HG03521 (cell line): ENCODE results near the gene ARHGEF17.

Experiments used
- ATAC-seq: cut with Tn5 transposase; IDR thresholded peaks from one replicate; pipeline ENCODE4 v1.9.1; 2021; ENCODE audit warnings: mild to moderate bottlenecking, moderate library complexity; ENCODE audit not compliant: unreplicated experiment

The ARHGEF17 gene

DNA sequence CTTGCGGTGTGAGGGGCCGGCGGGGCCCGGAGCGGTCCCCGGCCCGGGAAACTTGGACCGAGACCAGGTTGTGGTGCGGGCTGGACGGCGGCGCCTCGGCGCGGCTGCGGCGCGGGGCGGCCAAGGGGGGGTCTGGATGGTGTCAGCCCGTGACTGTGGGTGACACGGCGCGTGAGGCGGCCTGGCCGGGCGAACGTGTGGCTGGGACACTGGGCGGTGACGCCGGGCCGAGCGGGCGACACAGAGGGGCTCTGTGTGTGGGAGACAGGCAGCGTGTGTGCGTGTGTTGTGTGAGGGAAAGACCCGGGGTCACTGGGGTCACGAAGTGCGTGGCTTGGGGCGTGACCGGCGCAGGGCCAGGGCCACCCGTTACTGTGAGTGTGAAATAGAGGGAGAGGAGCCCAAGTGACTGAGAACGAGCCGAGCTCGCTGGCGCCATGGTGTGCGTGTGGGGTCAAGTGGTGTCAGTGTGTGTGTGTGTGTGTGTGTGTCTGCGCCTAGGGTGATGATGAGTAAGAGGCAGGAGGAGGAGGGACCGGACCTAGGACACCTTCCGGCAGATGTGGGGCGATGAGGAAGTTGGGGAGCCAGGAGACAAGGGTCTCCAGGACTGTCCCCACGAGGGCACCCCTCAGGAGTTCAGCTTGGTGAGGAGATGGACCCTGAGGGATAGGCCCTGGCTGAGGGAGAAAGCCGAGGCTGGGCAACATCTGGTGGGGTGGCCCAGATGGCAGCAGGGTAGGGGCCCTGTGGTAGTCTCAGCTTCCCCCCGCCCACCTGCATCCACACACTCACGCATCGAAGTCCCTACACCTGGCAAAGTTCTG, 68.9 kb downstream of the ARHGEF17 start:
- ATAC-seq: peak; percentile 21

DNA sequence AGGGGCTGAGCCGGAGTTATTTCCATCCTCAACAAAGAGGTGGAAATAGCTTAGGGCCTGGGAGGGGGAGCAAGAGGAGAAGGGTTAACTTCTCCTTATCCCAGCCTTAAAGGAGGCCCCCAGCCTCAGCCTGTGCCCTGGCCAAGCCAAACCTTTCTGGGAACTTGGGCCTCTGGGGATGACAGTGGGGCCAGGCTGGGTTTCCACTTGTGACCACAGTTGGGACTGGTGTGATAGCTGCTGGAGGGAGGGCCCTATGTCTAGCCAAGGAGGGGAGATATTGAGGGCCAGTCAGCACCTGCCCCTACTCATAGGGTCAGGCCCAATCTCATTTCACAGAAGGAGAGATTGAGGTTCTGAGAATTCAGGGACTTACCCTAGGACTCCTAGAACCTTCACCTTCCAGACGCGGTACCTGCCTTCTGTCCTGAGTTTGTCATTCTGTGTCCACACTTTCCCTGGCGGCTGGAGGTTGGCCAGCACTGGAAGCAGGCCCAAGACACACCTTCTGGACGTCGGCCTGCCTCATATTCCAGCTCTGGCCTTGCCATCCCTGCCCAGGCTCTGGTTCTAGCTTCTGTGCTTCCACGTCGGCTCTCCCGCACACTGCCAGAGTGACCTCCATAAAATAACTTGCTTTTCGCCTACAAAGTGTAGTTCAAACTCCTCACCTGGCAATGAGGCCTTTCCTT, 71.3 kb downstream of the ARHGEF17 start:
- ATAC-seq: no peak

- no peak for ATAC-seq
These were observed 72.3 kb downstream of the ARHGEF17 start for GRCh38 chr11:73380331-73380730.

- ATAC-seq: no peak
These were observed 72.9 kb downstream of the ARHGEF17 start for GRCh38 chr11:73380897-73381410.

DNA sequence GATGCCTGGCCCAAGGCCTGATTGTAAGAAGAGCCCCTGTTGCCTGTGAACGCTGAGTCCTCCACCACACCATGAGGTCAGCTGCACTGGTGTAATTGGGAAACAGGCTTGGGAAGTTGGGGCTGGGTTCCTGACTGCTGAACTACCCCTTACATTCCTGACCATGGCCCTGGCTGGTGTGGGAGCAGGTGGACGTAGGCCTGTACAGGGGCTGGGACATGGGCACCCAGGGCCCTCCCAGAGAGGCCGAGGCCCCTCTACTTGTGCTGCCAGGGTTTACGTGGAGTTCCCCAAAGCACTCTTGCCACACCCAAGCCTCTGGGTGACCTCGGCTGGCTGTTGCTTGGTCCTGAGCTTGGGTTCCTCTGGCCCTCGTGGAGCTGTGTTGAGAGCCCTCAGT, 73.5 kb downstream of the ARHGEF17 start:
- ATAC-seq: no peak

DNA sequence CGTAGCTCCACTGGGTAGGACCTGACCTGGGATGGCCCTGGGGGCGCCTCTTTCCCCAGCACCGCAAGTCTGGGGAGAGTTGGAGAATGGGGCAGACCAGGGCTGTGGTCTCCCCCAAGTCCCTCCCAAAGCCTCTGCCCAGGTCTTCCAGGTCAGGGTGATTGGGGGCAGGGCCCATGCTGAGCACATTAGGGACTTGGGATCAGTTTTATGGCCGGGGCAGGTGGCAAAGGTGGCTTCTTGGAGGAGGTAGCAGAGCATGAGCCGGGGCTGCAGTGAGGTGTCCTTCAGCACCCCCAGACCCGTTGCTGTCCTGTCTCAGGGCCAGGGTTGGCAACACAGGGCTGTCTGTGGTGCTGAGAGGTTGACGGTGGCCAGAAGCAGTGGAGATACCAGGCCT, 74.1 kb downstream of the ARHGEF17 start:
- no peak for ATAC-seq

DNA sequence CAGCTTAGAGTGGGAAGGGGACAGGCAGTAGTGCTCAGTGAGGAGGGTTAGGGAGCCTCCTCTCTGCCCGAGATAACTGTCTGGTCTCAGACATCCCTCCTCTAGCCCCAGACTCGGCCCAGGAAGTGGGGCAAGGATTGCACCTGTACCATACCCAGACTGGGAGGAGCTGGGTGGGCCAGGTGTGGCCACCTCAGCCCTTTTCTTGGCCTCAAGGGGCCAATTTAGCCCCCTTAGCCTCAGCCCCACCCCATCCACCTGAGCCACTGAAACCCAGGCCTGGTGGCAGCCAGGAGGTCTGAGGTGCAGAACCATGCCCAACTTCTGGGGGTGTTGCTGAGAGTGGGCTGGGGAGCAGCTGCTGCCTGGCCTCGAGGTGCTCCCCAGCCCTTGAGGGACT, 74.7 kb downstream of the ARHGEF17 start:
- ATAC-seq: no peak

GRCh38 chr11:73383249-73384124, 75.4 kb downstream of the ARHGEF17 start:
- ATAC-seq: no peak

DNA sequence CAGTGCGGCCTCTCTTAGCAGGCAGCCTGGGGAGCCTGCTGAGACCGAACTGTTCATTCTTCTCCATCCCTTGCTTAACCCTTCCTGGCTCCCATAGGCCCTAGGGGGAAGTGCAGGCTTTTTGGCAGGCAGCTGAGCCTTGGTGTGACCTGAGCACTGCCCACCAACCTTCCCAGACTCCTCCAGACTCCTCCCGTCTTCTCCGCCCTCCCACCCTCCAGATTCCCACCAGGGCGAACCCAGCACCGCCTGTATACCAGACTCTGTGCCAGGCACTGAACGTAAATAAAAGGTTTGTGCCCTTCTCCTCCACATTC, 76.0 kb downstream of the ARHGEF17 start:
- ATAC-seq: no peak

DNA sequence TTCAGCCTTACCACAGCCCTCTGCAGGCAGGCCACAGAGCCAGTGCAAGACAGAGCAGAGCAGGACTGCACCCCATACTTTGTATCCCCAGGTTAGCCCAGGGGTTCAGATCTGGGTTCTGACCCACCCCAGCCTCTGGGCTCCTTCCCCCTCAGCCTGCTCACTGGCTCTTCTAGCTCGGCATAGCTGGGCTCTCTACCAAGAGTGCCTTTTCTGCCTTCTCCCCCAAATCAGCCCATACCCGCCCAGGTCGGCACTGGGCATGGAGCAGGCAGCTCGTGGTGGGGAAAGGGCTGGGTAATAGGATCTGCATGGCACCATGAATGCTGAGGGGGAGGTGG, 76.4 kb downstream of the ARHGEF17 start:
- ATAC-seq: no peak

DNA sequence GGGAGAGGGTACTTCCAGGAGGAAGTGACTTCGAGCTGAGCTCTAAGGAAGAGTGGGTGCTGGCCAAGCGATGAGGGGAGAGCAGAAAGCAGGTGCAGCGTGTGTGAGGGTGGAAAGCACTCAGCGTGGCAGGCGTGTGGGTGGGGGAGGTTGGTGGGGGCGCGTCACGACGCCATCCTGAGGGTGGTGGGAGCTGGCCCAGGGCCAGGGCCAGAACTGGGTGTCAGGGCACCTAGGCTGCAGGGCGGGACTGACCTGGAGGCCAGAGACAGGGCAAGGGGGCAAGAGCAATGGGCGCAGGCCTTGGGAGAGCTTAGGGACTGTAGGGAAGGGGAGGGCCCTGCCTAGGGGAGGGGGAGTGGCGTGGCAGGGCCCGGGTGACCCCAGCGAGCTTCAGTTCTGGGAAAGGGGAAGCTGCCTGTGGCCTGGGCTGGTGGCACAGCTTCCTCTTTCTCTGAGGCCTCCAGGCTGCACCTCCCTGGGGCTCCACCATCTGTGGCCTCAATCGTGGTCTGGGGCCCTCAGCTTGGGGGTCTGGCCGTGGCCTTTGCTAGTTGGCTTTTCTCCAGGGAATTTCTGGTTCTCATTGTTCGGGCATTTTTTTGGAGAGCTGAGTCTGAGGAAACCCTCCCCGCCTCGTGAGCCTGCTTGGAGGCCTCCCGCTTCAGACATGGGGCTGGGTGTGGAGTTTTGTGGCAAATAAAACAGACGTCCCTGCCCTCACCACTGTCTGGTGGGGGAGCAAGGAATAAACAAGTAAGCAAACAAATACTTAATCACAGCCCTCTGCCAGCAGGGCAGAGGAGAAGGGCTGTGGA, 77.0 kb downstream of the ARHGEF17 start:
- peak; percentile 42 for ATAC-seq

GRCh38 chr11:73386016-73386415, 77.9 kb downstream of the ARHGEF17 start:
- ATAC-seq: no peak

DNA sequence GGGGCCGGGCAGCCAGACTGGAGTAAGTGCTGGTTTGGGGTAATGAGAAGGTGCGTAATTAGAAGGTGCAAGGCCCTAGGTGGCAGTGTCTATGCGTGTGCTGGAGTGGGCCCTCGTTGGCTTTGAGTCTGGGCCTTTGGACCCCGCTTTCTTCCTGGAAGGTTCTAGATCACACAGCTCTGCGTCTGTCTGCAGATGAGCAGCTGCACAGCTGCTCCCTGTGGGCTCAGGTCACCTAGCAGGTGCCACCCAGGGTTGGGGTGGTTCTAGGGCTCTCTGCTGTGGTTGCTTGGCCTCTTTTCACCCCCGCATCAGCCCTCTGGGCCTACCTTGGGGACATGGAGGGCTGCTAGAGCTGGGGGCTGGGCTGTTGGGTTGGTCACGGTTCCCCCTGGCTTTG, 78.5 kb downstream of the ARHGEF17 start:
- no peak for ATAC-seq

DNA sequence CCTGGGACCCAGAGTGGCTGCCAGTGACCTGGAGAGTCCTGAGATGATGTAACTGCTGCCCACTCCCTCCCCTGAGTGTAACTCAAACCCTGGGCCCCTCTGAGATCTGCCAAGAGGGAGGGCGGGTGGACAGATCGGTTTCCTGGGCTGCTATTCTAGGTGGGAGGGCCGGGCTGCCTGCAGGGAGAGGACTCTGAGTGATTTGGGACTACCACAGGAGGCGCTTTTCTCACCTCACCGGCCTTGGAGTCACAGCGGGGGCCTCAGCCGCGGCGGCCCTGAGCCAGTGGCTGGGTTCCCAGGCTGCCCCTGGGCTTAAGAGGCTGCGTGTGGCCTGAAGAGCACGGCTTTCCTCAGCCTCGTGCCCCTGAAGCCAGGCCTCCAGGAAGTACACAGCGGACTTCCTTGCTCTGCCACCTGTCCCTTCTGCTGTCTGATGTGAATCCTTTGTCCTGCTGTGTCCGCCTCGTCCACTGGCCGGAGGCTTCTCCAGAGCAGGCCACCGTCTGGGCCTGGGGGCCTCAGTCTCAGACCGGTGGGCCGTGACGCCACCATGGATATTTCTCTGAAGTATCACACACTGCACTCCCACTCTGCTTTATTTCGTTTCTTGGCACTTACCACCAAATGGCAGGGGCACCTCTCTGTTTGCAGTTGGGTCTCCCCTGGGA, 79.7 kb downstream of the ARHGEF17 start:
- ATAC-seq: no peak

GRCh38 chr11:73388265-73389133, 80.4 kb downstream of the ARHGEF17 start:
- ATAC-seq: no peak

GRCh38 chr11:73389134-73389525, 81.1 kb downstream of the ARHGEF17 start:
- no peak for ATAC-seq

DNA sequence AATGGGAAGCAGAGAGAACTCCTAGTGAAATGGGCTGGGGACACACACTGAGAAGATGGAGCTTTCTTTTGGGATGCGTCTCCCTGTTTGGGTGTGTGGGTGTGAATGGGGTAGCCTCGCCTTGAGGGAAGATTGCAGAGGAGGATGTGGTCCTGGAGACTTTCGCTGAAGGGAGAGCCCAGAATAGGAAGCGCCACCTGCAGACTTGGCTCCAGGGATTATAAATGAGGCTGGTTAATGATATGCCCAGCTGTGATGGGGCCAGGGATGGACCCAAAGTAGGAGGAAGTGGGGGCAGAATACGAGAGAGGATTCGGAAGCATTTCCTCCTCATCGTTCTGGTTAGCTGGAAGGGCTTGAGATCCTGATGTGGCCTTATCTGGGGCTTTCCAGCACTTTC, 81.8 kb downstream of the ARHGEF17 start:
- no peak for ATAC-seq

DNA sequence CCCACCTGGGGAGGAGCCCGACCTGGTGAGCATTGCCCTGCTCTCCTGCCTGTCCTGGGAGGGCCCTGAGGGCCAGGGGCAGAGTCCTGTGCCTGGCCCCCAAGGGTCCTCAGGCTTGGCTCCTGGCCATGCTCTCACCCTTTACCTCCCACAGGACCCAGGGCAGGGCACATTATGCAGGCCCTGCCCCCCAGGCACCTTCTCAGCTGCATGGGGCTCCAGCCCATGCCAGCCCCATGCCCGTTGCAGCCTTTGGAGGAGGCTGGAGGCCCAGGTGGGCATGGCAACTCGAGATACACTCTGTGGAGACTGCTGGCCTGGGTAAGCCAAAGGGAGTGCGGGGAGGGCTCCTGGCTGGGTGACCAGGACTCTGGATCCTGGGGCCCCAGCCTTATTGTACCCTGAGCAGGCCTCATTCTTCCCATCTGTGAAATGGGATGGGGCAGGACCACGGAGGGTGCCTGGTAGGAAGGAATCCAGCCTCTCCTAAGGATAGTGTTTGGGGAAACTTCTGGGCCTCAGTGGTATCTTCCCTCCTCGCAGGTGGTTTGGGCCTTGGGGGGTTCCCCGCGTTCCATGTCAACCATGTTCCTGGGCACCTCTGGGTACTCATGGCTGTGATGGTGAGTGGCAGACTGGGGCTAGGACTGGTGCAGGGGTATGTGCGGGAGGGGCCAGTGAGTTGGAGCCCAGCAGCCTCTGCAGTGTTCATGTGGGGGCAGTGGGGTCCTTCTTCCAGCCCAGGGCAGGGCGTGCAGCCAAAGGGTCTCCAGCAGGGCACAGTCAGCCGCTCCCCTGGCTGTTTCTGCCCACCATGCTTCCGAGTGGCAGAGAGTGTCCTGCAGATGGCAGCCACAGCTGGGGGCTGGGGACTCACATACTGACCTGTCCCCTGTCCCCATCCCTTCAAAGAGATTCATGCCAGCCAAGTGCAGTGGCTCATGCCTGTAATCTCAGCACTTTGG, 82.8 kb downstream of the ARHGEF17 start:
- no peak for ATAC-seq
